Measurements from ENCODE around the gene ATP6V0D1.
A peak's percentile ranks its signal among the peaks of the same experiment; 100 is the strongest.
"Not testable (repeated sequence)": the region's sequence is repeated elsewhere in the genome, so short reads cannot be mapped to it uniquely, and the experiment has no call there.

Gene ATP6V0D1

GRCh38 chr16:67480833-67481560 lies at the start of gene ATP6V0D1:
Gene ATP6V0D1, minus strand, starts transcription at chr16:67481157. Its CDS starts 71 bp downstream, at chr16:67481086.
- peak; percentile 98 for DNase-seq (ENCODE audit: low read depth)

DNA sequence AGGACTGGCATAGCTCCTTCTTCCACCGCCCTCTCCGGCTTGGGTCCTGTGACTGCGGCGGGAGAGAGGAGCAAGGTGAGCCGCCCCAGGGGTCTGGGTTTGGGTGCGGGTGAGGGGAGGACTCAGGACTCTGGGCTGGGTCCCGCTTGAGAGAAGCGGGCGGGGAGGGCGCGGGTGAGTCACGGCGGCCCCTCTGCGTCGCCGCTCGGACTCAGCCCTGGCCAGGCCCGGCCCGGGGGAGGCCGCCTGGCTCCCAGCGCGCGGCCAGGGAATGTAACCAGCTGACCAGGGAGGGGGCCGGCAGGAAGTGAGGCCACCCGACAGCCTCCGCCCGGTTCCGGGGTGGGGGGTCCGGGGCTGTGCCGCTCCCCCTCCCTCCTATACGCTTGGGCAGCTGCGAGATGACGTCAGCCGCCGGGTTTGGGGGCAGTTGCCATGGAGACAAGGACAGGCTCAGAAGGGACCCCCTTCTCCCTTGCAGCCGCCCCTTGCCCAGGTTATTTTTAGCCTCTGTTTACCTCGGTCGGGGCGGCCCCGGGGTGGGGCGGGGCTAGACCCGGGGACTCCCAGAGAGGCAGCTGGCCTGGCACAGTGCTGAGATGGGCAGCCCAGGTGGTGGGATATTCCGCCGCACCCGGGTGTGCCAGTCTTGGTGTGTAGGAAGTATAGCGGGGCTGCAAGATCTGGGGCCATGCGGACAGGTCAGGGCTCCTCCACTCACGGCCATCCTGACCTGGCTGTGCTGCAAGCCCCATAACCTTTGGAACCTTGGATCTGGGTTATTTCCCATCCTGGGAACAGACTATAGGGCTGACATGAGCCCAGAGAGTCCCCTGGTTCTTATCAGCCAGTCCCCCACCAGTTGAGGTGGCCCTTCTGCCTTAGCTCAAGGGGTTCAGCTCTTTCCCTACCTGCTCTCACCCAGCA lies 49.3 kb upstream of the ATP6V0D1 start:
- DNase-seq (ENCODE audit: low read depth), result peak; percentile 15

DNA sequence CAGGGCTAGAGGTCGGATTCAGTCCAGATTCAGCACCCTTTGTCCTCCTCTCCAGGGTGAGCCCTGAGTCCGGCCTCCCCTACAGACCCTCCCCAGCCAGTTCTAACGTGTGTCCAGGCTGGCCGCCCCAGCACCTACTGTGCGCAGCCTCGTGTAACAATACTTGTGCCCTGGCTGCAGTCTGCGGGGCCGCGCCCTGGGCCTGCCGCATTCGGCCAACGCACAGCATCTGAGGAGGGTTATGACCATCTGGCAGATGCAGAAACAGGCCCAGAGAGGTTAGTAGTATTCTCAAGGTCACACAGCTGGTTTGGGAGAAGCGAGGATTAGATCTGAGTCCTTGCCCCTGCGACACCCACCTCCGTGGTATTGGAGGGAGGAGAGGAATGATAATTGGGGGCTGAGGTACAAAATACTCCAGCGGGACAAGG lies 48.6 kb upstream of the ATP6V0D1 start:
- no peak for DNase-seq (ENCODE audit: low read depth)

DNA sequence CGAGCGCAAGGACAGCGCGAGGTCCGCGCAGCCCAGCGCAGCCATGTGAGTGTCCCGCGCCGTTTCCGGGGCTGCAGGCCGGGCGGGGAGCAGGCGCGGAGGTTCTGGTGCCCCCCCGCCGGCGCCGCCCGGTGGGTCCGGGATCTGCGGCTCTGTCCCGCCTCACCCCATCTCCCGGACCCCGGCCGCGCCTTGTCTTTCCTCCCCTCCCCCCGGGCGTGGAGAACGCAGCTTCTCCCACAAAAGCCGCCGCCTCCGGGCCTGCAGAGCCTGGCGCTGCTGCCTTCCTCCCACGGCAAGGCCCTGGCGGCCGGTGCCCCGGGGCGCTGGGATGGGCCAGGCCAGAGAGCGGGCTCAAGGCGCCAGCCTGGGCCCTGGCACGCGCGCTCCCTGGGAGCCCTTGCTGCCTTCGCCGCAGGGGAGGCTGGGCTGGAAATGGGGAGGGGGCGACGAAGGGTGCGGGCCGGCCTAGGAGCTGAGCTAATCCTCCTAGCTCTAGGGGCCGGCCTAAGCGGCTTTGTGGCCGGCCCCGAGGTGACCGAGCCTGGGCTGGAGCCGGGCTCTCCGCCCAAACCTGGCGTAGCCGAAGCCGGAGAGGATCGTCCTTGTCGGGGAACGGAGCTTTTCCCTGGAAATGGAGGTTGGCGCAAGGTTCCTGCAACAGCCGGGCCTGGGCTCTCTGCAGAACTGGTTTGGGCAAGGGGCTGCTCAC lies 48.1 kb upstream of the ATP6V0D1 start:
- DNase-seq (ENCODE audit: low read depth), result no peak

DNA sequence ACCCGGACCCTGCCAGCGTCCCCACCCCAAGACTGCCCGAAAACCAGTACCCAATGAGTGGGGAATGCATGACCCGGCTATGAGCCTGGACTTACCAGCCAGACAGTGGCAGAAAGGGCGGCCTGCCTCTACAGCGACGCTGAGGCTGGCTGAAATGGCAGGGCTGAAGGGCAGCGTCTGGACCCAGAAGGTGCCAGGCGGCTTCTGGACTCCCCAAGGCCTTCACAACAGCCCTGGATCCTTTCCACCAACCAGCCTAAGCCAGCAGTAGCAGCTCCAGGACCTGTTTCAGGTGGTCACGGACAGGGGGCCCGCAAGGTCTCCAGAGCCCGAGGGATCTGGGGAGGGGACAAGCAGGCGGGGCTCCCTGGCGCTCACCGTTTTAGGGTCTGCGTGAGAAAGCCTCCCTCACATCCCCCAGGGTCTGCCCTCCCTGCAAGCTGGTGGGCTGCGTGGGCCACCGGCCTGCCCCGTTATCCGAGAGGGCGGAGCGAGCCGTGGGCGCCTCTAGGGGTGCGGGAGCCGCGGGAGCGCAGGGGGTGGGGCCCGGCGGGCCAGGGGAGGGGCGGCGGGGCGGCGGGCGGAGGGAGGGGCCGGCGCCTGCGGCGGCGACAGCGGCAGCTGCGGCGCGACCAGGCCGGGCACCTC lies 47.4 kb upstream of the ATP6V0D1 start, which contains the start of gene RIPOR1:
Gene RIPOR1, plus strand, starts transcription at position 608 of the 648 bp plus-strand sequence. CDS start 9,618 bp downstream, outside the sequence.
- DNase-seq (ENCODE audit: low read depth), result peak; percentile 21

DNA sequence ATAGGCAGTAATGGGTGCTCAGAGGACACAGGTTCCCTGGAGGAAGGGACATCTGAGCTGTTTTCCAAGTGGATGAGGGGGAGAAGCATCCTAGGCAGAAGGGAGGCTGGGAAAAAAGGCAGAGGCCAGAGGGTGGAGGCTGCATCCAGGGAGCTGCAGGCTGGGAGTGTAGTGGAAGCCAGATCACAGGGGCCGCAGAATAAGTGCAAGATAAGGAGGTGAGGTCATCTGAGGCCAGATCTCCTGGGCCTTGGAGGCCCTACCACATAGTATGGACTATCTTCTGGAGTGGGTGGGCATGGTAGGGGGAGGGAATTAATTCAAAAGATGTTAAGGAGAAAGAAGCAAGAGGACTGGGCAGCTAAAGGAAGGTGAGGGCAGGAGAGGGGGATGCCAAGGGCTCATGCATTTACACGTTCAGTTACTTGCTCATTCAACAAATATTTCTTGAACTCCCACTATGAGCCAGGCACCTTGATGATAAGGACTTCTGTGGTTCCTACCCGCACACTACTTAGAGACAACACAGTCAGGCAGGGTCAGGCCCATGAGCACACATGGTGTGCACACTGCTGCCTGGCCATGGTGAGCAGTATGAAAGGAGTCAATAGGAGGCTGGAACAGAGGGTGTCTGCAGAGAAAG lies 45.3 kb upstream of the ATP6V0D1 start:
- DNase-seq (ENCODE audit: low read depth), result no peak

DNA sequence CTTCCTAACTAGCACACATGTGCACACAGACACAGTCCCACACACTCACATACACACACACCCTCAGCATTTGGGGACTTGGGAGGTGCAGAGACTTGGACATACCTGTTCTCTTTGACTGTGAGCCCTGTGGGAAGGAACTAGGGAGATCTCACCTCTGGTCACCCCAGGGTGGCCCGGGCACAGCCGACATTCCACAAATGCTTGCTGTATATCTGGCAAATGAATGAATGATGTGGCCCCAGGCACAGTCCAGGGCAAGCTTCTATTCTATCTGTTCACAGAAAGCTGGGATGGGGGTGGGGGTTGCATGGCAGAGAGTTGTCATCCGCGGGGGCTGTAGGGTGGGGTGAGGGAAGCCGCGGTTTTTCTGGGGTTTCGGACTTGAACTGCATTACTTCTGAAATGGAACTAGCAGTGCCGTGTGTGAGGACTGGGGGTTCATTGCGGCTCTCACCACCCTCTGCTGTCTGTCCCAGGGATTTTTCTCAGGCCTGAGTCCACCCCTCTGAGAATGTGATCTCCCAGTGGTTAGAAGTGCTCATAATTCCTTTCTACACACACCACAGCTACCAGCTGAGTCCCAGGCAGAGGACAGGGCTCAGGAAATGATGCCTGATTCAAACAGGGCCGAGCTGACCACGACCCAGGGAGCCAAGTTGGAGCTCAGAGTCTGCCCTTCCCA lies 44.4 kb upstream of the ATP6V0D1 start:
- no peak for DNase-seq (ENCODE audit: low read depth)

DNA sequence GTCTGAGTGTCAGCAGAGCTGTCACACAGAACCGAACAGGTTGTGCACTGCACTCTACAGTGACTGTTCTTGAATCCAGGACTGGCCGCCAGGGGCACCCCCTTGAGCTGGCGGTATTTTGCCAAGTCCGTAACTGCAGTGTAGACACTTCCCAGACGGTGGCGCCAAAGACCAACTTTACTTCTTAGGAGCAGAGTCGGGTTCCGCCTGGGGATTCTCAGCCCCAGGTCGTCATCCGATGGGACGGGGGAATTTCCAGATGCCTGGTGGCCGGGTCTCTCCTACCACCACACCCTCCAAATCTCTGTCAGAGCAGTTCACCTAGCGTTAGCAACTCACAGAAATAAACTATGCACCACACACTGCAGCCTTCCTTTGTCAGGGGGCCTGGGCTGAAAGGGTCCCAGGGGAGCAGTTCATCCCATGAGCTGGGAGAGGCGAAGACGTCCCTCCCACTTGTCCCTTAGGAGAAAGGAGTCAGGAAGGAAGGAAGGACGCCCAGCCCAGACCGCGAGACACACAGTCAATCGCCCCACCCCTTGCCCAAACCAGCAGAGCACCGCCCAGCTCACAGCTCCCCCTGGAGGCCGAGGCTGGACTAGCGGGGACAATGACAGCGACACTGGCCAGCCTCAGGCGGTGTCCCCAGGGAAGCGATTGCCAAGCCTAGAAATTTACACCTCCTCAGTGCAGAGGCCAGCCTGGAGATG lies 40.3 kb upstream of the ATP6V0D1 start:
- DNase-seq (ENCODE audit: low read depth), result peak; percentile 95

DNA sequence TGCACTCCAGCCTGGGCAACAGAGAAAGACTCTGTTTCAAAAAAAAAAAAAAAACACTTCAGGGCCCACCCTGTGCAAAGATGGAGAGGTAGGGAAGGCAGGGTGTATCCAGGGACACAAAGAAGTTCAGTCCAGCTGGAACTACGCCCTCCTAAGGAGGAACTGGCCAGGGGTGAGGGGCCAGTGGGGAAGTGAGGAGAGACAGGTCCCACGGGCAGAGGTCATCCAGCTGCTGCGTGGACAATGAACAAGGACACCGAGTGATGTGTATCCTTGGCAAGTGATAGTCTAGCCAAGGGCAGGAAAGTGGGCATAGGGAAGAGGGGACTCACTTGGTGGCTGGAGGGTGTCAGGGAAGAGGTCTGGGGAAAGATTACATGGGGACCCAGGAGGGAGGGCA lies 38.3 kb upstream of the ATP6V0D1 start:
- DNase-seq (ENCODE audit: low read depth), result no peak

DNA sequence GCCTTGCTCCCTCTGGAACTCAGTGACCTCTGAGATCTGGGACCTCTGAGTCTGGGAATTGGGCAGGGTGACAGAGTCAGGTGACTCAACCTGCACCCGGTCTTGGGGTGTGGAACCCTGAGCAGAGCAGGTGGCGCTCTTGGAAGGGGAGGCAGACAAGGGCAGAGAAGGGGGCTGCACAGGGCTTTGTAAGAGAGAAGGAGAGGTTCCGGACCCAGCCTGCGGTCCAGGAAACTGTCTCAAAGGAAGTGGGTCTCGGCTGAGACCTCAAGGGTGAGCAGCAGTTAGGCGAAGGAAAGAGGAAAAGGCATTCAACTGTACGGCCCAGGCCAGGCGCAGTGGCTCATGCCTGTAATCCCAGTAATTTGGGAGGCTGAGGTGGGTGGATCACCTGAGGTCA lies 37.7 kb upstream of the ATP6V0D1 start:
- DNase-seq (ENCODE audit: low read depth), result no peak

DNA sequence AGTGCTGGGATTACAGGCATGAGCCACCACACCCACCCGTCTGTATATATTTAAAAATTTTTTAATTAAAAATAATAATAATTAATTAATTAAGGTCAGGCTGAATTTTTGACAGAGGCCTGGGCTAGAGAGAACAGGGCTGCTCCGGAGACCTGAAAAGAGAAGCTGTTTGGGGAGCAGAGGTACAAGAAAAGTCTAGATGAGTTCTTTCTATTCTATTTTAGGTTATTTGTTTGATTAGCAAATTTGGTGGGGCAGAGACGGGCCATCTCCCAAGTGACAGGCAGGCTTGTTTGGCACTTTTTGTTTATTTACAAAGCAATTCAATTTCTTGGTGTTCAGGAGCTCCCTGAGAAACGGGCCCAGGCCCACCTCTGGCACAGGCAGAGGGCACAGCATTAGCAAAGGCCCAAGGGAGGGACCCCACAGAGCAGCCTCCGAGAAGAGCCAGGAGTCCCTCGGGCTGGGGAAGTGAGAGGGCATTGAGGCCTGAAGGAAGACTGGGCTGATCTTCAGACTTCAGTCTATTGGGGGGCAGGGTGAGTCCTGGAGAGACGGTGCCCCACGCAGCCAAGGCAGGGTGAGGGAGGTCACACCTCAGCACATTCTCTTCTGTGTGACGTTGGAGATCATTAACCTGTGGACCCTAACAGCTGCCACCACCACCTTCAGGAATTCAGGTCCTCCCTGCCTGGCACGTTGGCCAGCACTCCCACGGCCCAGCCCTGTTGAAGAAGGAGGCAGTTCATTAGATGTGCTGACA lies 36.9 kb upstream of the ATP6V0D1 start:
- no peak for DNase-seq (ENCODE audit: low read depth)

GRCh38 chr16:67517155-67517445 lies 36.1 kb upstream of the ATP6V0D1 start:
- DNase-seq (ENCODE audit: low read depth), result no peak

- DNase-seq (ENCODE audit: low read depth), result no peak
Observed at GRCh38 chr16:67516296-67517154, 35.6 kb upstream of the ATP6V0D1 start.

DNA sequence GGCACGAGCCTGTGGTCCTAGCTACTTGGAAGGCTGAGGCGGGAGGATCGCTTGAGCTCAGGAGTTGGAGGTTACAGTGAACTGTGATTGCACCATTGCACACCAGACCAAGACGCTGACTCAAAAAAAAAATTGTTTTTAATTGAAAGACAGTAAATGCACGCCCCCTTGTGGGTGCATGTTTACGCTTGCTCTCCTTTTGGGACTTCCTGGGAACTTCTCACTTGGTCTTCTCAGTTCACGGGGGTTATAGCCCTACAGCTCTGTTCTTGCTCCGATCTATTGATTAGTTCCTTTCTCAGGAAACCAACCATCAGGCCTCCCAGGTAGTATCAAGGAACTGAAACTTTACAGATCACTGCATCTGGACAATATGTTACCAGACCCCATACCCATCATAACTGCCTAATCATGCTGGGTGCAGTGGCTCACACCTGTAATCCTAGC lies 33.4 kb upstream of the ATP6V0D1 start:
- peak; percentile 69 for DNase-seq (ENCODE audit: low read depth)

GRCh38 chr16:67513892-67514291 lies 32.9 kb upstream of the ATP6V0D1 start:
- DNase-seq (ENCODE audit: low read depth), result not testable (repeated sequence)

DNA sequence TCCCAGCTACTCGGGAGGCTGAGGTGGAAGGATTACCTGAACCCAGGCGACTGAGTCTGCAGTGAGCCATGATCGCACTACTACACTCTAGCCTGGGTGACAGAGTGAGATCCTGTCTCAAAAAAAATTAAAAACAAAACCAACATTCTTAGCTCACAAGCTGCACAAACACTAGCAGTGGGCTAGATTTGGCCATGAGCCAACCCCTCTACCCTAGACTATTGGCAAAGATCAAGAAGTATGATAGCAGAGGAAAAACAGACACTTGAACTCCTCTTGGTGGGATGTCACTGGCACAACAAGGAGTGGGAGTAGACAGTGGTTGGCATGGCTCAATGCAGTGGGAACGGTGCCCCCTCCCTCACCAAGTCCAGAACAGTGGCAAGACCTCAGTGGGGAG lies 28.1 kb upstream of the ATP6V0D1 start:
- no peak for DNase-seq (ENCODE audit: low read depth)

DNA sequence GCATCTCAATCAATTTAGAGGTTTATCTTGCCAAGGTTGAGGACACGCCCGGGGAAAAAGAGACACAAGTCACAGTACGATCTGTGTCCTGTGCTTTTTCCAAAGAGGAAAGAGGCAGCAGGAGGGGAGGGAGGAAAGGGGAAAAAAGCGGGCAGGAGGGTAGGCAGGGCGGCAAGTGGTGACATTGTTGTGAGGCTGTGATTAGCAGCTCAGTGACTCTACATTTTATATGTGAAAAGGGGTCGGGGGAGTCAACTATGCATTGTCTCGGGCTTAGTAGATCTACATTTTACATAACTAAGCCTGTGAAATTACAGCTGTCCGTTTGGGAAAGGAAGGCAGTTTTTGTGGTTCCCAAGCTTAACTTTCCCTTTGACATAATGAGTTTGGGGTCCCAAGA lies 25.5 kb upstream of the ATP6V0D1 start:
- no peak for DNase-seq (ENCODE audit: low read depth)

Measured in stimulated activated CD8-positive, alpha-beta memory T cell treated with anti-CD3 and anti-CD28 coated beads, Interleukin-4, amount 100 ng/mL, for 24 hours (primary cell).